ENCODE results near the gene DLX2. TPM values are rescaled to one million over a fixed set of nuclear protein-coding genes. Genes with fewer than 3 reads are reported as not detected.
A peak's percentile ranks its signal among the peaks of the same experiment; 100 is the strongest.

Gene DLX2
- total and polyA plus RNA-seq, 2 of the 13 experiments (the other 11 are each of a cell fraction or from before 2014, with no cell fraction given): 0.07 to 0.15 TPM

DNA sequence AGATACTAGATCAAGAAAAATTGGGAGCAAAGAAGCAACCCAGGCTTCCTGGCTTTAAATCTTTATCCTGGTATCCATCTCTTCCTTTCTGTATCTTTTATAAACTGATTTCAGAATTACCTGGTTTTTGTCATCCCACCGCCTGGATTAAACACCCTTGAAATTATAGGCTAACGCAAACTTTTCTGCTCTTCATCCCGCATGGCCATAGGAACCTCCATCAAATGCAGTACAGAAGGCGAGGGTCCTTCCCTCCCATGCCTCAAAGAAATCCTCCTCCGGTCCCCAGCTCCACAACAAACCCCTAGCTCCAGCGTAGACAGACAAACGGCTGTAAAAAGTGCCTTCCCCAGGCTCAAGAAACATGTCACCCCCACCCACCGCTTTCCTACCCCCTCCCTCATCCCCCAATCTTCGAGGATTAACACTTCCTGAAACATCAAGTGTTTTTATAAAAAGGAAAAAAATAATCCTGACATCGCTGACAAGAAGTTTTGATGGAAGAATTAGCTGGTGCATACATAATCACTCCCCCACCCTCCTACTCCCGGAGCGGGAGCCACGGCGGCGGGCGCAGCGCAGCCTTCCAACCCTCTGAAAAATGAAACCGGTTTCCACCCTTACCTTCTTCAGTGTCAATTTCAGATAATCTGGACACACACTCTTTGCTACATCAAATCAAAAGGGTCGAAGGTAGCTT lies 9.8 kb downstream of the DLX2 start:
- no peaks in the 10 kb centered on the region for H3K36me3 ChIP-seq (replicated peaks in 1 of 2; ENCODE audit: control insufficient read depth in 1 of 2, insufficient read depth in 2 of 2, low read length in 2 of 2)
- no peak for ATAC-seq
- in situ Hi-C loops (cut with HindIII; ENCODE audit: extremely low pct_ligation_motif_present, low pct_unique_long_range_greater_than_20kb): no loop called here
- intact Hi-C loops (cut with micrococcal nuclease; ENCODE audit: unreplicated experiment): no loop called here
- H3K4me1 ChIP-seq (ENCODE audit: insufficient read depth, low read length): peaks cover 50% of the 10 kb centered on the region
- no peaks in the 10 kb centered on the region for H3K79me2 ChIP-seq (ENCODE audit: insufficient read depth, low read length)
- peaks cover 26 to 99% of the 10 kb centered on the region in 2 experiments for H3K27me3 ChIP-seq (ENCODE audit: control insufficient read depth in 1 of 2, insufficient read depth in 2 of 2, low read length in 2 of 2)
- BruUV-seq (replicated peaks): no TSS peak
- no peak for DNase-seq (ENCODE audit: low spot score)
- H3K9ac ChIP-seq (ENCODE audit: insufficient read depth, low read depth, low read length): no peak overlapping the region
- no peak for TF ChIP-seq HMG20A (CRISPR knock-in tag; IDR thresholded peaks at IDR 0.05; ENCODE audit: borderline replicate concordance)
- peak; percentile 4; the same call in 1 of the 2 replicates for TF ChIP-seq EZH2 (conservative IDR thresholded peaks at IDR 0.05; ENCODE audit: low read depth, low read length)
- no peak overlapping the region for H3K4me2 ChIP-seq (ENCODE audit: low read depth, low read length)
- no peaks in the 10 kb centered on the region for H3K9me3 ChIP-seq (ENCODE audit: low read length)
- H3K4me3 ChIP-seq (replicated peaks in 1 of 3; ENCODE audit: insufficient read depth in 1 of 3, low read depth in 2 of 3, low read length in 3 of 3): no peak overlapping the region
- no peak overlapping the region for H3K27ac ChIP-seq (ENCODE audit: extremely low read length, insufficient read depth, low read length)
- CTCF ChIA-PET (ENCODE audit: low intra/inter-chr PET ratio, low total read pairs): no interaction called here
- POLR2A ChIA-PET: no interaction called here
- H4K20me1 ChIP-seq (ENCODE audit: insufficient read depth, low read length): peaks cover 6% of the 10 kb centered on the region; the same call in 1 of the 2 replicates
- no peak overlapping the region for H2AFZ ChIP-seq (ENCODE audit: low read length)
- FAIRE-seq: no peak
- 33% methylated on average over 19 of the region's 19 CpGs for WGBS (ENCODE audit: low lambda C conversion rate)

DNA sequence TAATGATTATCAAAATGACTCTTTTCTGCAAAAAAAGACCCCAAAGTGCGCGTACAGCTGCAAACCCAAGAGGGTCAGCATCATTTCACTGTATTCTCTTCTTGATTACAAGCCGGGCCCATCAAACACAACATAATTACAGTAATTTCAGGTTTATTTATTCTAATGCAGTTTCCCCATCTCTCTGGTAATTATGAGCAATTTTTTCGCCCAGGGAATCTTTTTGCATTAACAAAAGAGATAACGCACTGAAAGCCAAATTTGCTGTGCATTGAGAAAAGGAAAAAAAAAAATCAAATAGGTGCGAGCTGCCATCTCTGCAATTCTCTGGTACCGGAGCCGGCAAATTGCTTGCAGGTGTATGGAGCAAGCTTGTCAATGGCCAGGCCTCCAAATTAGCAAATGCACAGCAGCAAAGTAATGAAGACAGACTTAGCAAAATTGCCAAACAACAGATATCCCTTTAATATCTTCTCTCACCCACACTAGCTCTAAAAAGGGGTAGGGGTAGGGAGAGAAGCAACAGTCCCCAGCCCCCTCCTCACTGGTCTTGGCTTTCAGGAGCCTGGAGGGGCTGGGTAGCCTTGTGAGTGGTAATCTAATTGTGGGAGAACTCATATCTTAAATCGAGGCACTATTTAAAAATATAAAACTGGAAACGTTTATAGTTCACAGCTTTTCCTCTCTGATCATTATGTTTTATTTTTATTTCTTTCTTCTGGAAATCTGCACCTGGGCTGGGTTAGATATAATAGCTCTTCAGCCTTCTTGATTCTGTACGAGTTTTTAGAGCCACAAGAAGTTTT lies 10.7 kb downstream of the DLX2 start:
- H2AFZ ChIP-seq (ENCODE audit: low read length): no peak overlapping the region
- intact Hi-C loops (cut with micrococcal nuclease; ENCODE audit: unreplicated experiment): no loop called here
- no peak overlapping the region for H3K4me3 ChIP-seq (replicated peaks in 1 of 3; ENCODE audit: insufficient read depth in 1 of 3, low read depth in 2 of 3, low read length in 3 of 3)
- 26% methylated on average over 11 of the region's 11 CpGs for WGBS (ENCODE audit: low lambda C conversion rate)
- in situ Hi-C loops (cut with HindIII; ENCODE audit: extremely low pct_ligation_motif_present, low pct_unique_long_range_greater_than_20kb): no loop called here
- no peak overlapping the region for H3K27ac ChIP-seq (ENCODE audit: extremely low read length, insufficient read depth, low read length)
- H3K27me3 ChIP-seq (ENCODE audit: control insufficient read depth in 1 of 2, insufficient read depth in 2 of 2, low read length in 2 of 2): peaks cover 20 to 99% of the 10 kb centered on the region in 2 experiments; a peak in 4 of 5 replicates
- no TSS peak for BruUV-seq (replicated peaks)
- no peaks in the 10 kb centered on the region for H3K79me2 ChIP-seq (ENCODE audit: insufficient read depth, low read length)
- TF ChIP-seq EZH2 (conservative IDR thresholded peaks at IDR 0.05; ENCODE audit: low read depth, low read length) (peak; percentile 2; the same call in 1 of the 2 replicates), NCOR1 (IDR thresholded peaks at IDR 0.05; ENCODE audit: borderline replicate concordance, low read length) (no peak), ZNF670 (CRISPR knock-in tag; IDR thresholded peaks at IDR 0.05; ENCODE audit: borderline replicate concordance) (no peak), CBX2 (IDR thresholded peaks at IDR 0.05; ENCODE audit: low read depth, low read length) (peak; percentile 93), CBX2 (CRISPR knock-in tag; IDR thresholded peaks at IDR 0.05; ENCODE audit: low read depth) (no peak)
- ChIA-PET POLR2A (interaction anchor here (2.5 kb wide), 1 partner anchor 10 kb away, joined by 16 read pairs; the partner anchor contains the start of gene DLX2), CTCF (ENCODE audit: low intra/inter-chr PET ratio, low total read pairs) (no interaction called here)
- no peak overlapping the region for H3K9ac ChIP-seq (ENCODE audit: insufficient read depth, low read depth, low read length)
- no peak for ATAC-seq
- FAIRE-seq: no peak
- peaks cover 45% of the 10 kb centered on the region for H3K4me1 ChIP-seq (ENCODE audit: insufficient read depth, low read length)
- H4K20me1 ChIP-seq (ENCODE audit: insufficient read depth, low read length): peaks cover 6% of the 10 kb centered on the region; the same call in 1 of the 2 replicates
- no peak overlapping the region for H3K4me2 ChIP-seq (ENCODE audit: low read depth, low read length)
- no peaks in the 10 kb centered on the region for H3K9me3 ChIP-seq (ENCODE audit: low read length)
- H3K36me3 ChIP-seq (replicated peaks in 1 of 2; ENCODE audit: control insufficient read depth in 1 of 2, insufficient read depth in 2 of 2, low read length in 2 of 2): no peaks in the 10 kb centered on the region
- DNase-seq (ENCODE audit: low spot score): no peak
